AG09319 (cell line): ENCODE measurements around the gene DOC2B.
A peak's percentile ranks its signal among the peaks of the same experiment; 100 is the strongest.
"Not testable (repeated sequence)": the region's sequence is repeated elsewhere in the genome, so short reads cannot be mapped to it uniquely, and the experiment has no call there.

Experiments
- DNase-seq: peaks from one replicate; pipeline ENCODE4 v3.0.0-alpha.2; 2010; ENCODE audit warnings: low read depth; ENCODE audit errors: extremely low read depth
- CTCF ChIP-seq: IDR thresholded peaks from 2 replicates; pipeline ENCODE4 v1.5.1; 2011; ENCODE audit warnings: low read depth, mild to moderate bottlenecking, inconsistent platforms, low read length, moderate library complexity

The DOC2B gene

GRCh38 chr17:136531-136930 is 44.9 kb downstream of the DOC2B start:
- TF ChIP-seq CTCF = peak; percentile 28
- DNase-seq = not testable (repeated sequence)

- not testable (repeated sequence) for DNase-seq
Measured at GRCh38 chr17:135895-136294, 45.6 kb downstream of the DOC2B start.

- DNase-seq = not testable (repeated sequence)
Measured at GRCh38 chr17:135022-135421, 46.4 kb downstream of the DOC2B start.

- DNase-seq = not testable (repeated sequence)
Measured at GRCh38 chr17:134332-134785, 47.1 kb downstream of the DOC2B start.

- DNase-seq = not testable (repeated sequence)
Measured at GRCh38 chr17:133932-134331, 47.5 kb downstream of the DOC2B start.

DNA sequence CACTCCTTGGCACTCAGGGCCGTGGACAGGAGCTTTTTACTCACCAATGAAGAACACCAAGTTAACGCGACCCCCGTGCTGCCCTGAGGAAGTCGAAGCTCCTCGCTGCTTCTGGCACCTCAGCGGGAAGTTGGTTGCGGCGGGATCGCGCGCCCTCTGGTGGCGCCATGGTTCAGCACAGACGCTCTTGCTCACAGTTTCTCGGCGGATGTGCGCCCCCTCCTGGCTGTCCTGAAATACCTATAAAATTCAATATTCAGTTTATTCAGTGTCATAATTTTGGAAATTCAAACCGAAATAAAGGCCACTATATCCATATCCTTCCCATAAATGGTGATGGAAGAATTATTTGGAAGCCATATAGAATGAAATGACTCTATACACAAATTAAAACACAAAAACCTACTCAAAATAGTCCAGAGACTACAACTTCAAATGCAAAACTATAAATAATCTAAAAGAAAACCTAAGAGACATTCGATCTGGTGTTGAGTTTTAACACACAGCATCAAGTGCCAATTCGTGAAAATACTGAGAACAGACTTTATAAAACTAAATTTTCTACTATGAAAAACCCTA is 63.0 kb downstream of the DOC2B start:
- TF ChIP-seq CTCF = peak; percentile 48
- DNase-seq = not testable (repeated sequence)

DNA sequence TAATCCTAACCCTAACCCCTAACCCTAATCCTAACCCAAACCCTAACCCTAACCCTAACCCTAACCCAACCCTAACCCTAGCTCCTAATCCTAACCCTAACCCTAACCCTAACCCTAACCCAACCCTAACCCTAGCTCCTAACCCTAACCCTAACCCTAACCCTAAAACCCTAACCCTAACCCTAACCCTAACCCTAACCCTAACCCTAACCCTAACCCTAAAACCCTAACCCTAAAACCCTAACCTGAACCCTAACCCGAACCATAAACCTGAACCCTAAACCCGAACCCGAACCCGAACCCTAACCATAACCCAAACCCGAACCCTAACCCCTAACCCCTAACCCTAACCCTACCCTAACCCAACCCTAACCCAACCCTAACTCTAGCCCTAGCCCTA is 68.3 kb downstream of the DOC2B start:
- not testable (repeated sequence) for DNase-seq
